Suprapubic skin (tissue), 3 donors: ENCODE measurements around the gene PRCC.

ENCODE experiments used
- EP300 ChIP-seq: sonication (generic); formaldehyde crosslinking; IDR thresholded peaks from one replicate; pipeline ENCODE4 v1.6.1; 2017; ENCODE audit warnings: antibody characterized with exemption
- POLR2A ChIP-seq, 2 donors: fragments of 450-650 bp; IDR thresholded peaks; one replicate each; pipeline ENCODE4 v1.6.1; 2017; ENCODE audit warnings: antibody characterized with exemption in 2 of 2, mild to moderate bottlenecking in 2 of 2, moderate library complexity in 2 of 2
- TF ChIP-seq, protein P1 (sequence below), 2 donors: fragments of 200-600 bp in 1 of 2; fragments of 450-650 bp in 1 of 2; sonication (generic) in 1 of 2; IDR thresholded peaks; one replicate each; pipeline ENCODE4 v1.5.1; 2016 to 2019; ENCODE audit warnings: antibody characterized with exemption in 2 of 2, mild to moderate bottlenecking in 1 of 2, moderate library complexity in 1 of 2

GRCh38 chr1:156836041-156836654 is 68.8 kb downstream of the PRCC start:
- TF ChIP-seq POLR2A (IDR thresholded peaks at IDR 0.05) (no peak), EP300 (no peak)
- TF ChIP-seq, protein P1, sequence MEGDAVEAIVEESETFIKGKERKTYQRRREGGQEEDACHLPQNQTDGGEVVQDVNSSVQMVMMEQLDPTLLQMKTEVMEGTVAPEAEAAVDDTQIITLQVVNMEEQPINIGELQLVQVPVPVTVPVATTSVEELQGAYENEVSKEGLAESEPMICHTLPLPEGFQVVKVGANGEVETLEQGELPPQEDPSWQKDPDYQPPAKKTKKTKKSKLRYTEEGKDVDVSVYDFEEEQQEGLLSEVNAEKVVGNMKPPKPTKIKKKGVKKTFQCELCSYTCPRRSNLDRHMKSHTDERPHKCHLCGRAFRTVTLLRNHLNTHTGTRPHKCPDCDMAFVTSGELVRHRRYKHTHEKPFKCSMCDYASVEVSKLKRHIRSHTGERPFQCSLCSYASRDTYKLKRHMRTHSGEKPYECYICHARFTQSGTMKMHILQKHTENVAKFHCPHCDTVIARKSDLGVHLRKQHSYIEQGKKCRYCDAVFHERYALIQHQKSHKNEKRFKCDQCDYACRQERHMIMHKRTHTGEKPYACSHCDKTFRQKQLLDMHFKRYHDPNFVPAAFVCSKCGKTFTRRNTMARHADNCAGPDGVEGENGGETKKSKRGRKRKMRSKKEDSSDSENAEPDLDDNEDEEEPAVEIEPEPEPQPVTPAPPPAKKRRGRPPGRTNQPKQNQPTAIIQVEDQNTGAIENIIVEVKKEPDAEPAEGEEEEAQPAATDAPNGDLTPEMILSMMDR (IDR thresholded peaks at IDR 0.05), result no peak
